ENCODE data around the gene ANKRD42.
"Not testable (repeated sequence)": the region's sequence is repeated elsewhere in the genome, so short reads cannot be mapped to it uniquely, and the experiment has no call there.

ANKRD42 gene

GRCh38 chr11:83200035-83200434, 6.5 kb downstream of the ANKRD42 start:
- no peak for DNase-seq (ENCODE audit: extremely low spot score)
- TF ChIP-seq, protein P1, sequence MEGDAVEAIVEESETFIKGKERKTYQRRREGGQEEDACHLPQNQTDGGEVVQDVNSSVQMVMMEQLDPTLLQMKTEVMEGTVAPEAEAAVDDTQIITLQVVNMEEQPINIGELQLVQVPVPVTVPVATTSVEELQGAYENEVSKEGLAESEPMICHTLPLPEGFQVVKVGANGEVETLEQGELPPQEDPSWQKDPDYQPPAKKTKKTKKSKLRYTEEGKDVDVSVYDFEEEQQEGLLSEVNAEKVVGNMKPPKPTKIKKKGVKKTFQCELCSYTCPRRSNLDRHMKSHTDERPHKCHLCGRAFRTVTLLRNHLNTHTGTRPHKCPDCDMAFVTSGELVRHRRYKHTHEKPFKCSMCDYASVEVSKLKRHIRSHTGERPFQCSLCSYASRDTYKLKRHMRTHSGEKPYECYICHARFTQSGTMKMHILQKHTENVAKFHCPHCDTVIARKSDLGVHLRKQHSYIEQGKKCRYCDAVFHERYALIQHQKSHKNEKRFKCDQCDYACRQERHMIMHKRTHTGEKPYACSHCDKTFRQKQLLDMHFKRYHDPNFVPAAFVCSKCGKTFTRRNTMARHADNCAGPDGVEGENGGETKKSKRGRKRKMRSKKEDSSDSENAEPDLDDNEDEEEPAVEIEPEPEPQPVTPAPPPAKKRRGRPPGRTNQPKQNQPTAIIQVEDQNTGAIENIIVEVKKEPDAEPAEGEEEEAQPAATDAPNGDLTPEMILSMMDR (IDR thresholded peaks at IDR 0.05; ENCODE audit: control extremely low read depth, extremely low read depth, low read depth, missing control alignments): no peak
- ChIA-PET POLR2A (no interaction called here), CTCF (interaction anchor here (1.1 to 1.2 kb wide), 2 partner anchors 10 to 11 kb away, joined by 3 to 4 read pairs; no protein-coding TSS in a partner anchor)

- CTCF ChIA-PET: interaction anchor here (1.5 to 1.8 kb wide), 2 partner anchors 44 to 87 kb away, joined by 3 to 6 read pairs; no protein-coding TSS in a partner anchor
- POLR2A ChIA-PET: no interaction called here
- TF ChIP-seq, protein P1 (IDR thresholded peaks at IDR 0.05; ENCODE audit: control extremely low read depth, extremely low read depth, low read depth, missing control alignments): no peak
- no peak for DNase-seq (ENCODE audit: extremely low spot score)
Measured at GRCh38 chr11:83205608-83206185, 12.2 kb downstream of the ANKRD42 start.

DNA sequence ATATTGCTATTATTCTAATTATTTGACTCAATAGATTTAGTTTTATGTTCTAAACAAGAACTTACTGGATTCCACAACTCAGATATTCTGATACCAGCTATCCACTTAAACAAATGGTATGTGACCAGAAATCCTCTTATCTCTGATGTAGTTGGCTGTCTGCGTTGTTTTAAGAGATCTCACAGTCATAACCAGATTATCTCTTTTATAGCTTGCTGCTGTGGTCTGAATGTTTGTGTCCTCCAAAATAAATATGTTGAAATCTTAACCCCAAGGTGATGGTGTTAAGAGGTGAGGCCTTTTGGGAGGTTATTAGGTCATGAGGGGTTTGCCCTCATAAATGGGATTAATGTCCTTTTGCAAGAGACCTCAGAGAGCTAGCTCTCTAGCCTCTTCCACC, 12.7 kb downstream of the ANKRD42 start:
- ChIA-PET CTCF (interaction anchor here (1.5 to 1.8 kb wide), 2 partner anchors 43 to 87 kb away, joined by 3 to 6 read pairs; no protein-coding TSS in a partner anchor), POLR2A (no interaction called here)
- no peak for DNase-seq (ENCODE audit: extremely low spot score)
- TF ChIP-seq, protein P1 (IDR thresholded peaks at IDR 0.05; ENCODE audit: control extremely low read depth, extremely low read depth, low read depth, missing control alignments): no peak

DNA sequence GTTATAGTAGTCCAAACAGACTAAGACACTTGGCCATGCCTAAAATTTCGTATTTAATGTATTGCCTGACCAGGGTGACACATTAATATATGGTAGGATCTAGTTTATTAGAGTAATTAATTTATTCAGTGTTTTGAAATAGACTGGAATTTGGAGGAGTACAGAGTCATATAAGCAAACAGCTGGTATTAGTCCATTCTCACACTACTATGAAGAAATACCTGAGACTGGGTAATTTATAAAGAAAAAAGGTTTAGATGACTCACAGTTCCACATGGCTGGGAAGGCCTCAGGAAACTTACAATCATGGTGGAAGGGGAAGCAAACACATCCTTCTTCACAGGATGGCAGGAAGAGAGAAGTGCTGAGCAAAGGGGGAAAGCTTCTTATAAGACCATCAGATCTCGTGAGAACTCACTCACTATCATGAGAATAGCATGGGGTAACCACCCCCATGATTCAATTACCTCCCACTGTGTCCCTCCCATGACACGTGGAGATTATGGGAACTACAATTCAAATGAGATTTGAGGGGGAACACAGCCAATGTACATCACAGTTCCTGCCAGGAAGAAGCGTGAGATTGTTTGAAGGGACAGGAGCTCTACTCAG, 13.4 kb downstream of the ANKRD42 start:
- DNase-seq (ENCODE audit: extremely low spot score); POLR2A ChIA-PET: not testable (repeated sequence)
- CTCF ChIA-PET: interaction anchor here (1.0 to 1.8 kb wide), 4 partner anchors 8 to 86 kb away, joined by 3 to 6 read pairs (median 4); no protein-coding TSS in a partner anchor

GRCh38 chr11:83219095-83219494, 25.6 kb downstream of the ANKRD42 start:
- TF ChIP-seq, protein P1 (IDR thresholded peaks at IDR 0.05; ENCODE audit: control extremely low read depth, extremely low read depth, low read depth, missing control alignments): no peak
- CTCF ChIA-PET: no interaction called here
- POLR2A ChIA-PET: no interaction called here
- DNase-seq (ENCODE audit: extremely low spot score): no peak

- no peak for DNase-seq (ENCODE audit: extremely low spot score)
- ChIA-PET CTCF (no interaction called here), POLR2A (no interaction called here)
- TF ChIP-seq, protein P1 (IDR thresholded peaks at IDR 0.05; ENCODE audit: control extremely low read depth, extremely low read depth, low read depth, missing control alignments): no peak
Measured at GRCh38 chr11:83220260-83220659, 26.7 kb downstream of the ANKRD42 start.

DNA sequence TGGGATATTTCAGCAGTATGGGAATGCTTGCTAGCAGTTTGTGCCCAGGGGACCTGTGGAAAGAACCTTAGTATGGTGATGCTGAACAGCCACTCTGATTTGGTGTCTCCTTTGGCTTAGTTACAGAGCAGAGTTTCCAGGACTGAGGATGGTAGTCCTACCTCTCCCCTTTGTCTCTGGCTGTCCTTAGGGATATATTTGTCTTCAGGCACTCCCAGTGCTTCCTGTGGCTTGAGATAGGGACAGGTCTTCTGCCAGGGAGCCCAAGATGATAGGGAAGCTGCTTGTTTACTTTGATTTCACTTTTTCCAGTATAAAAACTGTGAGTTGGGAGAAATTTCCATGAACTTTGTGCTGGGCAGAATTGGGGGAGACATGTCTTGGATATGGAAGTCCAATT, 28.2 kb downstream of the ANKRD42 start:
- TF ChIP-seq, protein P1 (IDR thresholded peaks at IDR 0.05; ENCODE audit: control extremely low read depth, extremely low read depth, low read depth, missing control alignments): no peak
- POLR2A ChIA-PET: no interaction called here
- no peak for DNase-seq (ENCODE audit: extremely low spot score)
- CTCF ChIA-PET: no interaction called here
